ENCODE results near the gene MBD5.

GRCh38 chr2:148503516-148503915 is 482.6 kb downstream of the MBD5 start:
- TF ChIP-seq CTCF (IDR thresholded peaks at IDR 0.05): no peak
- TF ChIP-seq POLR2A (IDR thresholded peaks at IDR 0.05): no peak
- no peak for TF ChIP-seq POLR2AphosphoS5 (IDR thresholded peaks at IDR 0.05)
- TF ChIP-seq EP300 (IDR thresholded peaks at IDR 0.05): no peak
